ENCODE results near the gene HLA-DQB2. TPM values are rescaled to one million over a fixed set of nuclear protein-coding genes. Genes with fewer than 3 reads are reported as not detected.
"Not testable (repeated sequence)": the region's sequence is repeated elsewhere in the genome, so short reads cannot be mapped to it uniquely, and the experiment has no call there.

The HLA-DQB2 gene
- 1 to 10 TPM in 3 of 4 donors, not detected in 1; 1.7 to 7.8 (median 4.7) TPM for total RNA-seq

DNA sequence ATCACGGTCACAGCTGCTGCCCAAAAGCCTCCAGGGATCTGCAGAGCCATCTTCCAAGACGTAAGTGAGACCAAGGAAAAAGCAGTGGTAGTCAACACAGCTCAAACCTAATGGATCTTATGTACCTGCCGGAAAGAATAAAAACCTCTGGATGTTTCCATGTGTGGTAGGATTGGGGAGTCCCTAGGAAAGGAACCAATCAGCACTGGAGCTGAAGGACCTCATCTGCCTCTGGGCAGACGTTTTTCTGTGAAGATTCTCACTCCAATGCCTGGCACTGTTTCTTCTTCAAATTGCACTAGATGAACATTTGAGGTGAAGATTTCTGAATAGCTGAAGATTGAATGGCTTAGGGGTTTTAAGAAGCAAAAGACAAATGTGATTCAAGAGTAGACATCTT lies at the start of gene HLA-DQB2:
HLA-DQB2 (minus strand) TSS at position 112 of the 400 bp plus-strand sequence; CDS start at position 50, 62 bp downstream.
- 42 to 46% methylated on average over 2 to 4 of the region's 4 CpGs for WGBS, 2 donors
- H3K36me3 ChIP-seq = no peaks in the 10 kb centered on the region
- peaks cover 0 to 92% (median 2%) of the 10 kb centered on the region in 4 donors for H3K27me3 ChIP-seq
- TF ChIP-seq, protein P1, sequence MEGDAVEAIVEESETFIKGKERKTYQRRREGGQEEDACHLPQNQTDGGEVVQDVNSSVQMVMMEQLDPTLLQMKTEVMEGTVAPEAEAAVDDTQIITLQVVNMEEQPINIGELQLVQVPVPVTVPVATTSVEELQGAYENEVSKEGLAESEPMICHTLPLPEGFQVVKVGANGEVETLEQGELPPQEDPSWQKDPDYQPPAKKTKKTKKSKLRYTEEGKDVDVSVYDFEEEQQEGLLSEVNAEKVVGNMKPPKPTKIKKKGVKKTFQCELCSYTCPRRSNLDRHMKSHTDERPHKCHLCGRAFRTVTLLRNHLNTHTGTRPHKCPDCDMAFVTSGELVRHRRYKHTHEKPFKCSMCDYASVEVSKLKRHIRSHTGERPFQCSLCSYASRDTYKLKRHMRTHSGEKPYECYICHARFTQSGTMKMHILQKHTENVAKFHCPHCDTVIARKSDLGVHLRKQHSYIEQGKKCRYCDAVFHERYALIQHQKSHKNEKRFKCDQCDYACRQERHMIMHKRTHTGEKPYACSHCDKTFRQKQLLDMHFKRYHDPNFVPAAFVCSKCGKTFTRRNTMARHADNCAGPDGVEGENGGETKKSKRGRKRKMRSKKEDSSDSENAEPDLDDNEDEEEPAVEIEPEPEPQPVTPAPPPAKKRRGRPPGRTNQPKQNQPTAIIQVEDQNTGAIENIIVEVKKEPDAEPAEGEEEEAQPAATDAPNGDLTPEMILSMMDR (IDR thresholded peaks at IDR 0.05) = no peak
- TF ChIP-seq POLR2A (IDR thresholded peaks at IDR 0.05) = no peak
- H3K4me1 ChIP-seq = no peaks in the 10 kb centered on the region
- no peak for DNase-seq
- H3K4me3 ChIP-seq = no peak within 1 kb of the TSS
- H3K27ac ChIP-seq = no peak within 1 kb of the TSS
- intact Hi-C loops (cut with DNase I) = no loop called here
- no peaks in the 10 kb centered on the region for H3K9me3 ChIP-seq

DNA sequence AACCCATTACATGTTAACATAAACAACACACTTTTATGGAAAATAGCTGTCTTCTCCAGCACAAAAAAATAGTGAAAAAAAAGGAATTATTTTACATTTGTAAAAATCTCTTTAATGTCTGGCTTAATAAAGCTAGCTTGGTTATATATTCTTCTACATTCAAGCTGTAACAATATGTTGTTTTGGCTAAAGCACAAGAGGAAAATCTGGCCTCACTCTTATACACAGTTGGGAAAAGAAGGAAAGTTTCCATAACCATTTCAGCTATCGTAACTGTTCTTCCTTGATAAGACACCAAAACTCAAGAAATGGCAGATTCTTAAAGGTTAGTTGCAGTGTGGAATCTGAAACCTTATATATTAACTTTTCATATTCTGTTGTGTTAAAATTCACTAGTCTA lies 45.8 kb upstream of the HLA-DQB2 start:
- Histone ChIP-seq H3K4me3 (no peak overlapping the region), H3K27me3 (peaks cover 0 to 33% (median 2%) of the 10 kb centered on the region in 4 donors), H3K36me3 (no peaks in the 10 kb centered on the region), H3K4me1 (no peaks in the 10 kb centered on the region), H3K9me3 (no peaks in the 10 kb centered on the region), H3K27ac (no peak overlapping the region)
- intact Hi-C loops (cut with DNase I) = no loop called here
- TF ChIP-seq, protein P1 (IDR thresholded peaks at IDR 0.05) = no peak
- TF ChIP-seq POLR2A (IDR thresholded peaks at IDR 0.05) = no peak
- WGBS, 2 donors = 5 to 22% methylated on average over 1 of the region's 1 CpG
- DNase-seq = no peak

DNA sequence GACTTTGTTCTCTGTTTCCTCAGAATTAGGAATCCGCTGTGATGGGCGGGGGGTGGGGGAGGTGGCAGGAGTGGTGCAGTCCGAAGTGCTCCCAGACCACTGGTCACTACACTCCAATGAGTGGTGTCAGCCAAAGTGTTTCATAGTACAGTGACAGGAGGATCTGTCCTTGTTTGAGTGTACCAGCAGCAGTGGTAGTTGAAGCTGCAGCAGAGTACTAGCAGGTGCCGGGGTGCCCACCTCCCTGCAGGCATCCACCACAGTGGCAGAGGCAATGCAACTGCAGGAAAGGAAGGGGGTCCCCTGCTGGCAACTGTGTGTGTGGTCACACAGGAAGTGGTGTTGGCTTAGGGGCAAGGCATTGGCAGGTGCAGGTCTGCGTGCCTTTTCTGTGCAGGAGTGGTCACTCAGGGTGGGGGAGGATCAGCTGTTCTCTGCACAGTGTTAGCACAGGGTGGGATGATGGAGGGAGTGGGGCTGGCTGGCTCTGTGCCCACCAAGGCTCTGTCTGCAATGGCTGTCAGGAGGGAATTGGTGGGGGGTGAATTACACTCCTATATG lies 43.8 kb upstream of the HLA-DQB2 start:
- 76 to 82% methylated on average over 2 to 5 of the region's 5 CpGs for WGBS, 2 donors
- no peak for DNase-seq
- Histone ChIP-seq H3K27me3 (peaks cover 0 to 51% (median 2%) of the 10 kb centered on the region in 4 donors), H3K27ac (no peak overlapping the region), H3K36me3 (no peaks in the 10 kb centered on the region), H3K9me3 (no peaks in the 10 kb centered on the region), H3K4me1 (no peaks in the 10 kb centered on the region), H3K4me3 (no peak overlapping the region)
- TF ChIP-seq, protein P1 (IDR thresholded peaks at IDR 0.05) = no peak
- TF ChIP-seq POLR2A (IDR thresholded peaks at IDR 0.05) = no peak
- intact Hi-C loops (cut with DNase I) = no loop called here

DNA sequence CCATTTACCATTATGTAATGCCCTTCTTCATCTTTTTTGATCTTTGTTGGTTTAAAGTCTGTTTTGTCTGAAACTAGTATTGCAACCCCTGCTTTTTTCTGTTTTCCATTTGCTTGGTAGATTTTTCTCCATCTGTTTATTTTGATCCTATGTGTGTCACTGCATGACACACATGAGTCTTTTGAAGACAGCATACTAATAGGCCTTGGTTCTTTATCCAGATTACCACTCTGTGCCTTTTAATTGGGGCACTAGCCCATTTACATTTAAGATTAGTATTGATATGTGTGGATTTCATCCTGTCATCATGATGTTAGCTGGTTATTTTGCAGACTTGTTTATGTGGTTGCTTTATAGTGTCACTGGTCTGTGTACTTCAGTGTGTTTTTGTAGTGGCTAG lies 42.1 kb upstream of the HLA-DQB2 start:
- H3K9me3 ChIP-seq; H3K36me3 ChIP-seq; DNase-seq; H3K4me3 ChIP-seq; H3K27ac ChIP-seq; H3K4me1 ChIP-seq; intact Hi-C loops (cut with DNase I): not testable (repeated sequence)
- H3K27me3 ChIP-seq = peaks cover 0 to 67% (median 4%) of the 10 kb centered on the region in 4 donors

DNA sequence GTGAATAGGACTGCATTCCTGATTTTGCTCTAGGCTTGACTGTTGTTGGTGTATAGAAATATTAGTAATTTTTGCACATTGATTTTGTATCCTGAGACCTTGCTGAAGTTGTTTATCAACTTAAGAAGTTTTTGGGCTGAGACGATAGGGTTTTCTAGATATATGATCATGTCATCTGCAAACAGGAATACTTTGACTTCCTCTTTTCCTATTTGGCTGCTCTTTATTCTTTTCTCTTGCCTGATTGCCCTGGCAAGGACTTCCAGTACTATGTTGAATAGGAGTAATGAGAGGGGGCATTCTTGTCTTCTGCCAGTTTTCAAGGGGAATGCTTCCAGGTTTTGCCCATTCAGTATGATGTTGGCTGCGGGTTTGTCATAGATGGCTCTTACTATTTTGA lies 40.1 kb upstream of the HLA-DQB2 start:
- Histone ChIP-seq H3K36me3 (no peaks in the 10 kb centered on the region), H3K4me3 (no peak overlapping the region), H3K27me3 (peaks cover 0 to 86% (median 4%) of the 10 kb centered on the region in 4 donors), H3K9me3 (no peaks in the 10 kb centered on the region), H3K27ac (no peak overlapping the region), H3K4me1 (no peaks in the 10 kb centered on the region)
- TF ChIP-seq, protein P1 (IDR thresholded peaks at IDR 0.05) = no peak
- no peak for TF ChIP-seq POLR2A (IDR thresholded peaks at IDR 0.05)
- intact Hi-C loops (cut with DNase I) = no loop called here
- 48 to 76% methylated on average over 2 of the region's 2 CpGs for WGBS, 2 donors
- DNase-seq = no peak

DNA sequence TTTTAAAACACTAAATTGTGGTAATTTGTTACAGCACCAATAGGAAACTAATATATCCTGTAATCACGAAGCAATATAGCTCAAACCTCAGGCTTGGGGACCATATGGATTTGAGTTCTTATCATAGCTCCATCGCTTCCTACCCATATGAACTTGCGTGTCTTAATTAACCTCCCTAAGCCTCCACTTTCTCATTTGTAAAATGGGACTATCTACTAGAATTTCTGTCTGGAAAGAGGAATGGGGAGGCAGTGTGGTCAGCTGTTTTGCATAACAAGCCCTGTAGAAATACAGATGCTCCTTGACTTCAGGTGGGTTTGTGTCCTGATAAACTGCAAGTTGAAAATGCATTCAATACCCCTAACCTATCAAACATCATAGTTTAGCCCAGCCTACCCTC lies 36.4 kb upstream of the HLA-DQB2 start:
- TF ChIP-seq, protein P1 (IDR thresholded peaks at IDR 0.05) = no peak
- no peak for TF ChIP-seq POLR2A (IDR thresholded peaks at IDR 0.05)
- H3K27me3 ChIP-seq = peaks cover 0 to 90% (median 2%) of the 10 kb centered on the region in 4 donors
- H3K27ac ChIP-seq = no peak overlapping the region
- H3K4me1 ChIP-seq = peaks cover 3 to 12% (median 7%) of the 10 kb centered on the region in 3 donors
- no peak for DNase-seq
- no peak overlapping the region for H3K4me3 ChIP-seq
- WGBS, 2 donors = 77 to 83% methylated on average over 3 of the region's 3 CpGs
- no peaks in the 10 kb centered on the region for H3K9me3 ChIP-seq
- intact Hi-C loops (cut with DNase I) = loop anchor here (5.0 kb wide), 1 partner anchor 387 kb away; no protein-coding TSS in a partner anchor
- H3K36me3 ChIP-seq = no peaks in the 10 kb centered on the region
